Mononuclear cell (primary cell): ENCODE data around the gene COBL. TPM values are rescaled to one million over a fixed set of nuclear protein-coding genes. Genes with fewer than 3 reads are reported as not detected.

Experiments used
- H3K27me3 ChIP-seq: 2 replicates; pipeline ENCODE4 v1.6.0; 2011; ENCODE audit warnings: low read length, control low read depth; ENCODE audit not compliant: insufficient read depth
- H3K4me1 ChIP-seq: 2 replicates; pipeline ENCODE4 v1.5.1; 2011; ENCODE audit warnings: mild to moderate bottlenecking, low read length, control low read depth; ENCODE audit not compliant: insufficient read depth
- H3K4me3 ChIP-seq: 2 replicates; pipeline ENCODE4 v1.5.1; 2011; ENCODE audit warnings: mild to moderate bottlenecking, low read length, moderate library complexity
- H3K9me3 ChIP-seq: 2 replicates; pipeline ENCODE4 v1.5.1; 2011; ENCODE audit warnings: low read depth, mild to moderate bottlenecking, control low read depth, low read length
- total RNA-seq: library from RNA; depleted of rRNA; stranded (reverse); fragments of >200 nt; gene quantifications from one replicate; pipeline ENCODE4 v1.2.3, GENCODE V29; 2012

The COBL gene
- total RNA-seq, 1 donor: 0.10 TPM

DNA sequence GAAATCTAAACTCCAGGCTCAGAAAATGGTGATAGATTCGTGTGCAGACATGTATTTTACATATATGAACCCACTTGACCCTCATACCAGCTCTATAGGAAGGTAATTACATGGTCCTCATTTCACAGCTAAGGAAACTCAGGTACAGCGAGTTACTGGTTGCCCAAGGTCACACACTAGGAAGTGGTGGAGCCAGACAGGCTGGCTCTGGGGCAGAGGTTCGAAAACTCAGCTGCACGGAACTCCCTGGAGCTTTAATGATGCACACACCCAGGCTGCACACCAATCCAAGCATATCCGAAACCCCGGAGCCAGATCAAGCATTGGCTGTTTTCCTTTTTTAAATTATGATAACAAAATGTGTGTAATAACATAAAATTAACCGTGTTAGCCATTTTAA is 172.4 kb downstream of the COBL start:
- Histone ChIP-seq H3K4me3 (no peak overlapping the region), H3K4me1 (no peaks in the 10 kb centered on the region), H3K27me3 (no peaks in the 10 kb centered on the region), H3K9me3 (no peaks in the 10 kb centered on the region)

DNA sequence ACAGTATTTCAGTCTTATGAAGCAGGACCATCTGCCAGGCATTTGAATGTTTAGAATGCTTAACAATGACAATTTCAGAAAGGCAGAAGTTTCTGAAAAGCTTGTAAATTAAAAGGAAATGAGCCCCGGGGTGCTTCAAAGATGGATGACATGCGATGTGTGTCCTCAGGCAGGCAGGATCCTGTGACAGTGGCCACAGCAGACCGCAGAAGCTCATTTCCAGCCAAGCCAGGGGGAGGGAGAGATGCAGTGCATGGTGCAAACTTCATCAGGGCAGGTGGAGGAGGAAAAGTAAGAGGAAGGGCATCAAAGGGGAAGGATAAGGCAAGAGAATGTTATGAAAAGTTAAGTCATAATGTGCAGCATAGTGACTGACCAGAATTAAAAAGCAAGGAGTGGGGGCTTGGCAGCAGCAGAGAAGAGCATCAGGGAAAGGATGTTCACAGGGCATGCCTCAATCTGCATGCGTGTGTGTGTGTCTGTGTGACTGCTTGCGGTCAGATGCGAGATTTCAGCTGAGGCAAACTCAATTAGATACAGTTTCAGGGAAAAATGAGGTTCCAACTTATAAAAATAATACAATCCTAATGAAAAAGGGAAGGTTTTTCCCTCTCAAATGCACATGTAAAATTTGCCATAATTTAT is 173.7 kb downstream of the COBL start:
- Histone ChIP-seq H3K27me3 (no peaks in the 10 kb centered on the region), H3K9me3 (no peaks in the 10 kb centered on the region), H3K4me3 (no peak overlapping the region), H3K4me1 (no peaks in the 10 kb centered on the region)

DNA sequence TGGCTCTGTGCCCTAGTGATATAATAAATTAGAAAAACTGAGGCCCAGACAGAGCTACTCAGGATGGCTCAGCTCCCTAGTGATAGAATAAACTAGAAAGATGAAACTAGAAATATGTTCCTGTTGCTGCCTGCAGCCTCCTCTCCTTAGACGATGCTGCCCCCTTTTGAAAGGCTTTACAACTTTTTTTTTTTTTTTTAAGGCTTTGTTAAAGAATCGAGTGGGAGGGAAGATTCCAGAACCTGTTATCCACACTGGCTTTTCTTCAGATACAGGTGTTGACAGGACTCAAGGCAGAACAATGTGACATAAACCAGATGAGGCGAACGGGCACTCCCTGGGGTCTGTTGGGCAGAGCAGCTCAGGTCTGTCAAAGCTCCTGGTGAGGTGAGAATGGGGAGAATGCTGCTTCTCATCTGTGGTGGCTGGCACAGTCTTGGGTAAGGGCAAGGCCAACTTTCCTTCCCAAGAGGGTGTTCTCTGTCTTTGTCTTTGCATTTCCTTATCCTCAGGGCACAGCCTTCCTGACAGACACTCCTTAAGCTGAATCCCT is 175.1 kb downstream of the COBL start:
- H3K4me1 ChIP-seq: no peaks in the 10 kb centered on the region

DNA sequence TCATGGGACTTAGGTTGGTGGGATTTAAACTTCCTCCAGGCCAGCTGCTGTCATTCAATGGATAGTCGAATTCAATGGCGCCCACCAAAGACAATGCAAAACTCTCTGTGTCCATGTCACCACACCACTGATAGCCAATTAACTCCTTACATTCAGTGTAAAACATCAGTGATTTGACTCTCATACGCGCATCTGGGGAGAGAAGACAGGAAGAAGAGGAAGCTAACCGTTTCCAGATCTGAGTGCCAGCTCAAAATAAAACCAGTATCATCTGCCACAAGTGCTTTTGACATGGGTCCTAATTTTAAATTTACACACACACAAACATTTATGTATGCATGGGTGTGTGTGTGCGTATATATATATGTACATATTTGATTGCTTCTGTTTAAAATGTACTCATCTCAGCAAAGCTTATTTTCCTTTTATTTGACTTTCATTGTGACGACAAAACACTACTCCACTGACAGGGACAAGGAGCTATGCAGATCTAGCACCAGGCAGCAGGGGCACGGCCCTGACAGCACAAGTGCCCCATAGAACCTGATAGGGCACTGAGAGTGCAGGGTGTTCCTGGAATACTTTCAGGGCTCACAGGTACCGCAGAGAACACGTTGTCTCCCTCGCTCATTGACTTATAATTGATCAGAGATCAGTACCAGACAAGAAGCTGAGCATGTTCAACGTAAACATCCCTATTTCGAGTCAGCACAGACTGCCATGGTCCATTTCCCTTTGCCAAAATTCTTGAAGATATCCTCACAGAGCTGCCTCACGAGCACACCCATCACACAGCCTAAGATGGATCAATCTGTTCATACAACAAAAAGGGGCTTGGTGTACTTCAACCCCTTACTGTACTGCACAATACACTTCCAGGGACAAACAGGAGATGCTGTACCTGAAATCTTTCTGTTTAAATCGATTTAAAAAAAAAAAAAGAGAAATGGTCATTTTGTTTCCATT is 176.1 kb downstream of the COBL start:
- H3K4me3 ChIP-seq: no peak overlapping the region
- H3K27me3 ChIP-seq: no peaks in the 10 kb centered on the region
- no peaks in the 10 kb centered on the region for H3K4me1 ChIP-seq
- no peaks in the 10 kb centered on the region for H3K9me3 ChIP-seq

More for the DNA sequence above, 175.1 kb downstream of the COBL start:
- no peaks in the 10 kb centered on the region for H3K9me3 ChIP-seq
- no peak overlapping the region for H3K4me3 ChIP-seq
- no peaks in the 10 kb centered on the region for H3K27me3 ChIP-seq

DNA sequence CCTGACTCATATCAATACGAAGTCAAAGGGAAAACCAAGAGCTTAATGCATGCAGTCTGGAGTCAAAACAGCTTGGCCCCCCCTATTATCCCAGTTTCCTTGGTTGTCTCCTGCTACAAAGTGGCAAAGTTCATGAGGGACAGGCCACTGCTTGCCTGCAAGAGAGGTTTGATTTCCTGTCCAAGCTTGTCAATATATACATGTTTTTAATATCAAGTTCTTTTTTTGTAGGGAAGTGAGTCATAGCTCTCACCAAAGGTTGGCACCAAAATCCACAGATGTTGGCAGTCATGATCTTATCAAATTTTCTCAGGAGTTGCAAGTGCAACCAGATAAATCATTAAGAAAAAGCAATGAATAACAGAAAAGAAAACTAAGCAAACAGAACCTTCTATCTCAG is 176.8 kb downstream of the COBL start:
- H3K9me3 ChIP-seq: no peaks in the 10 kb centered on the region
- no peaks in the 10 kb centered on the region for H3K27me3 ChIP-seq

DNA sequence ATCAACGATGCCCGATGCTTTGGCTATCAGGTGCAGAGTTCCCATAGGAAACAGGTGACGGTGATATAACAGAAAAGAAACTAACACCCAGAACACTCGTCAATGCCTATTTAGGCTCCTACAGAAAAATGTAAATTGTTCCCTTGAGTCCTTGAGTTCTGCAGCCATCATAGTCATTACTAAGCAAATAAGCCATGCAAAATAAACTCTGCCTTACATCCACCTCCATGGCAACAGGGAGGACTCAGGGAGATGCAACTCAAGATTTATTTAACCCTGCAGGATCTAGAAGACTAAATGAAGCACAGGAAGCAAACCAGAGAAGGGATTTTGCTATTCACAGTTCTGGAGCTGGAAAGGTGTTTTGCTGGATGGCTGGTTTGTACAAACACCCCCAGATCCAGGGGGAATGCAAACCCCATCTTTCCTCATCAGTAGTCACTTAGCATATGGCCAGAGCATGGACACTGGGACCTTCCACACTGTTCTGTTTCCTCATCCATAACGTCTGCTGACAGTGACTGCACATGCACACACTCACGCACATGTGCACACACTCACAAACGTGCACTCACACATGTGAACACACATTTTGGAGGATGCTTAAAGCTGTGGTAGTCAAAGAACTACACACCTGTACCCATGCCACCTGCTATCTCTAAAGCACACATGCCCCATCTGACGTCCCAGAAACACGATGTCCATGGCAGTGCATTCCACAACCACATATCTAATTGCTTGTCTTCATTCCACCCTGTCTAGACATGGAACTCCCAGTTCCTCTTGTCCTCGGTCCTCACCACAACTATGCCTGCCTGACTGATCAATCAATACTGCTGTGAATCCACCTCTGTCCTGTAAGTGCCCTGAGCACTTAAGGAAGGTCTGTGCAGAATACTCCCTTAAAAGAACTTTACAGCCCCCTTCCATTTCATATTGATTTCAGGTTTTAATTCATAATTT is 178.2 kb downstream of the COBL start:
- Histone ChIP-seq H3K4me1 (no peaks in the 10 kb centered on the region), H3K9me3 (no peaks in the 10 kb centered on the region), H3K4me3 (no peak overlapping the region), H3K27me3 (no peaks in the 10 kb centered on the region)

More for the DNA sequence above, 176.8 kb downstream of the COBL start:
- no peaks in the 10 kb centered on the region for H3K4me1 ChIP-seq
- H3K4me3 ChIP-seq: no peak overlapping the region

DNA sequence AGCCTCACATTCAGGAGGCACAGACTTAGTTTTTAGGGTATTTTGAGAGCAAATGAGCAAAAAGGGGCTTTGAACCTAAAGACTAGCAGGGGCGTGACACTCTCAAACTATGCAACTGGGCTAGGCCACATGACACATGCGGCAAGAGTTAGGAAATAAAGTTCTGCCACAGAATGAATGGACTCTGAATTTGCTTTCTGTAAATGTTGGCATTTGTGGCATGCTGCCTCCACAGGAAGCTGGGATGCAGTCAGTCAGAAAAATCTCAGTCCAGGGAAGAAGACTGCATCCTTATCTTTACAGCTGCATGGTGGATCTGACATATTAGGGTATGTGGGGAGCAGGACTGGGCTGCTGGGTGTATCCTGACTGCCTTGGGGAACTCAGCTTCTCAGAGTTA is 181.0 kb downstream of the COBL start:
- H3K4me3 ChIP-seq: no peak overlapping the region
- H3K4me1 ChIP-seq: no peaks in the 10 kb centered on the region
- no peaks in the 10 kb centered on the region for H3K27me3 ChIP-seq
- H3K9me3 ChIP-seq: no peaks in the 10 kb centered on the region

DNA sequence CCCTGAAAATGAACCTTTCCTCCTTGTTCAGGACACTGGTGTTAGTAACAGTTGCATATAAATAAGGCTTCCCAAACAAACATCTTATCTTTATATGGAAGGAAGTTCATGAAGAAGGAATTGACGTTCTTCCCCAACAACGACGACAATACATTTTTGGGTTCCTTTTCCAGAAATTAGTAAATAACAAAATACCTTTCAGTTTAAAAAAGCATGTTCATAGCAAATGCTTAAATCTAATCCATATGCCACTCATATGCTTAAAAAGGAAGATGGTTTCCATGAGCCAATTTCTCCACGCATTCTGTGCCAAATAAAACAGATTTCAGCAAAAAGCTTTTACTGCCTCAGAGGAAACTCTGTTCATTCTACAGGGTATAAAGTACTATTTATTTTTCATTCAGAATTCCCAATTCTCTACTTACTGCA is 182.6 kb downstream of the COBL start:
- Histone ChIP-seq H3K9me3 (no peaks in the 10 kb centered on the region), H3K4me3 (no peak overlapping the region), H3K4me1 (no peaks in the 10 kb centered on the region), H3K27me3 (no peaks in the 10 kb centered on the region)

DNA sequence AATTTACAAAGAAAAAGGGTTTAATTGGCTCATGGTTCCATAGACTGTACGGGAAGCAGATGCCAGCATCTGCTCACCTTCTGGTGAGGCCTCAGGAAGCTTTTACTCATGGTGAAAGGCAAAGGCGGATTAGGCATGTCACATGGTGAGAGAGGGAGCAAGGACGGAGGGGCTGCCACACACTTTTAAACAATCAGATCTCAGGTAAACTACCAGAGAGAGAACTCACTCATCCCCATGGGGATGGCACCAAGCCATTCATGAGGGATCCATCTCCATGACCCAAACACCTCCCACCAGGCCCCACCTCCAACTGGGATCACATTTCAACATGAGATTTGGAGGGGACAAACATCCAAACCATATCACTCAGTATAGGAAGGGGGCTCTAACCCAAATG is 183.9 kb downstream of the COBL start:
- no peaks in the 10 kb centered on the region for H3K9me3 ChIP-seq
- no peaks in the 10 kb centered on the region for H3K27me3 ChIP-seq
- H3K4me1 ChIP-seq: no peaks in the 10 kb centered on the region
- no peak overlapping the region for H3K4me3 ChIP-seq

DNA sequence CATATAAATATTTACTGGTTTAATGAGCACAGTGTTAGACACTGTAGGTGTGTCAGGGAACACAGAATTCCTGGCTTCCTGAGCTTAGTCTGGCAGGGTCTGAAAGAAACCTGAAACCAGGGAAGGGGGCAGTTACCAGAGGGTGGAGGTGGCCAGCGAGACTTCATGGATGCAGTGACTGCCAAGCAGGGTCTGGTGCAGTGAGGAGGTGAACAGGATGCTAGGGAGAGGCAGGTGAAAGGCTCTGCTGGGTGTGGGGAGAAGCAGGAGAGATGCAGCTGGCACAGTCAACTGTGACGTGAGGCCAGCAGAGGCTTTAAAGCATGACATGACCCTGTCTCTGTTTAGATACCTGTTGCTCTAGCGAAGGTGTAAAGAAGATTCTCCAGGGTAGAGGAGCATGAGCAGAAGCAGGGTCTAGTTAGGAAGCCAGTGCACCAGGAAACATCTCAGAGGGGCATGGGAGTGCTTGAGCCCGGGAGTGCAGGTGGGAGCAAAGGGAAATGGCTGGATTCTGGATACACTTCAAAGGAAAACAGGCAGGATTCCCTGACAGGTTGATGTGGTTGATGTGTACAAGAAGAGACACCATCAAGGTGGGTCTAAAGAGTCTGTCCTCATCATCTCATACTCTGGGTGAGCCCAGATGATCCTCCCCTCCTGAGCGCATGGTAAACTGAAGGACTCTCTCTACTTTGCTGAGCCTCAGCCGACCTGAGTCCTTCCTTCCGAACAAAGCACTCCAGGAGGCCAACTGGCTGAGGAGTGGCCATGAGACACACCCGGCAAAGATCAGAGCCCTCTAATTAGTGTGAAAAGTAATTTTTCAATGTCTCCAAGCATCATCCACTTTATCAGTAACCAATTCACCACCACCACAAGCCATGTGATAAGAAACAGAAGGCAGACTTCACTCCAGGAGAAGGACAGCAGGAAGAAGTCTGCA is 186.8 kb downstream of the COBL start:
- Histone ChIP-seq H3K9me3 (no peaks in the 10 kb centered on the region), H3K27me3 (no peaks in the 10 kb centered on the region), H3K4me1 (no peaks in the 10 kb centered on the region), H3K4me3 (no peak overlapping the region)

DNA sequence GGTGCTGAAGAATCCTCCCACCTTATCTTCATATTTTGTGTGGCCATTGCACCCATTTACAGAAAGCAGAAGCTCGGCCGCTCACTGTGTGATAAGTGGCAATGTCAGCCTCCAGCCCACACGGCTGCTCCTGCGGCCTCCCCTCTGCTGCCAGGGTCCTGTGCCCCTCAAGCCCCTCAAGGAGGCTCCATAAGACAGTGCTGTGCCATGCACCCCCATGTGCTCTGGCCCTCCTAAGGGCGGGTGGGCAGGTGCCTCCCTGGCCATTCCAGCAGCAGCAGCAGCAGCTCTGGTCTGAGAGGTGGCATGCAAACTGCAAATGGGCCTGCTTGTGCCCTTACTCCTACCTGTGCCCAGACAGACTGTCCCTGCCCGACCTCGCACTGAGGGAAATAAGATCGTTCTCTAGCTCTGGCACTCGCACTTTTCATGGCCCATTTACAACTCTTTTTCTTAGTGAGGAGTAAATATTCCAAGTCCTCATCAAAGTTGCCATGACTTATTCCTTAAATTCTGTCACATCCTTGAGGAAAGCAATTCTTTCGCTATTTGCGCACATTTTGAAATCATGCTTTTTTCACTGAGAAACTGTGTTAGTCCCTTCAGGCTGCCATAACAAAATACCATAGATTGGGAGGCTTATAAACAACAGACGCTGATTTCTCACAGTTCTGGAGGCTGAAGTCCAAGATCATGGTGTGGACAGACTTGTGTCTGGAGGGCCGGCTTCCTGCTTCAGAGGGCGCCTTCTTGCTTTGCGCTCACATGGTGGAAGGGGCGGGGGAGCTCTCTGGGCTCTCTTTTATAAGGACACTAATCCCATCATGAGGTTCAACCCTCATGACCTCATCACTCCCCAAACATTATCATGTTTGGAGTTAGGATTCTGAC is 187.8 kb downstream of the COBL start:
- Histone ChIP-seq H3K9me3 (no peaks in the 10 kb centered on the region), H3K4me3 (no peak overlapping the region), H3K4me1 (no peaks in the 10 kb centered on the region), H3K27me3 (no peaks in the 10 kb centered on the region)

DNA sequence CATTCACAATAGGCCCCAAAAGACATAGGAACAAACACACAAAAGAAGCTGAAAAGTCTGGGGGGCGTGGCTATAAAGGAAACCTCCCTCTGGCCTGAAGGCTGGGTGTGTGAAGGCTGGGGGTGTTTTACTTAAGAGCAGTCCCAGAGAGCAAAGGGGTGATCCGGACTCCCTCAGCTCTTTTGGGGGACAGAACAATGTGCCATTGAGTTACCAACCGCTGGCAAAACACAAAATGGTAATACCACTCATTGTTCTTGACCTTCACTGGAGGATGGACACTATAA is 189.0 kb downstream of the COBL start:
- Histone ChIP-seq H3K27me3 (no peaks in the 10 kb centered on the region), H3K4me3 (no peak overlapping the region), H3K9me3 (no peaks in the 10 kb centered on the region), H3K4me1 (no peaks in the 10 kb centered on the region)
